Stimulated activated memory B cell treated with anti-CD40 and anti-IgM and Interleukin-4, amounts not matched to agents 10 μg/mL and 1 μg/mL and 100 μg/mL, for 72 hours (primary cell): ENCODE results near the gene BRWD1.

Experiments used
- ATAC-seq: fragments of 150-1000 bp; cut with Tn5 transposase; 2 replicates; pipeline ENCODE4 v1.10.0; 2021
- H3K27ac Mint-ChIP-seq: one replicate; pipeline ENCODE4 v1.8.0; 2022; ENCODE audit warnings: mild to moderate bottlenecking, mixed read lengths
- H3K27me3 Mint-ChIP-seq: one replicate; pipeline ENCODE4 v1.8.0; 2022; ENCODE audit warnings: mixed read lengths
- H3K36me3 Mint-ChIP-seq: one replicate; pipeline ENCODE4 v1.8.0; 2022; ENCODE audit warnings: mixed read lengths
- H3K4me1 Mint-ChIP-seq: one replicate; pipeline ENCODE4 v1.8.0; 2022; ENCODE audit warnings: mixed read lengths
- H3K4me3 Mint-ChIP-seq: one replicate; pipeline ENCODE4 v1.8.0; 2022; ENCODE audit warnings: mild to moderate bottlenecking, moderate library complexity, mixed read lengths
- H3K9me3 Mint-ChIP-seq: one replicate; pipeline ENCODE4 v1.8.0; 2022; ENCODE audit warnings: mixed read lengths

Gene BRWD1

GRCh38 chr21:39341249-39341923, 28.0 kb upstream of the BRWD1 start:
- Mint-ChIP-seq H3K4me1 (peaks cover 17% of the 10 kb centered on the region), H3K27ac (no peak overlapping the region), H3K9me3 (no peaks in the 10 kb centered on the region), H3K4me3 (no peak overlapping the region), H3K27me3 (no peaks in the 10 kb centered on the region), H3K36me3 (peaks cover 42% of the 10 kb centered on the region)
- ATAC-seq: no peak

DNA sequence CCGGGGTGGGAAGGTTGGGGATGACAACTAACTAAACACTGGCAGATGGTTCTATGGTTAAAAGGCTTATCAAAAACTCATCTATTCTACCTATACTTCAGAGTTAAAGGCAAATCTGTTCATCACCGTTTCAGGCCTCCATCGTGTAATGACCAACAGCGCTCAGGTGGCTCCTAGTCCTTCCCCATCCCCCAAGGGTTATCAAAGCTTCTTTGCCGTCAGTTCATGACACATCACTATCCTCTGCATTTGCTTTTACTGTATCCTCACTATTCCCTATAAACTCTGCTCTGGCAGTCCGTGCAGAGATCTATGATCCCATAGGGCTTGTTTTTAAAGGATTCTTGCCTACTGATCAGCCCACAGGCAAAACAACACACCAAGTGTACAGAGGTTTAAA, 27.3 kb upstream of the BRWD1 start:
- Mint-ChIP-seq H3K27ac (no peak overlapping the region), H3K4me3 (no peak overlapping the region)

DNA sequence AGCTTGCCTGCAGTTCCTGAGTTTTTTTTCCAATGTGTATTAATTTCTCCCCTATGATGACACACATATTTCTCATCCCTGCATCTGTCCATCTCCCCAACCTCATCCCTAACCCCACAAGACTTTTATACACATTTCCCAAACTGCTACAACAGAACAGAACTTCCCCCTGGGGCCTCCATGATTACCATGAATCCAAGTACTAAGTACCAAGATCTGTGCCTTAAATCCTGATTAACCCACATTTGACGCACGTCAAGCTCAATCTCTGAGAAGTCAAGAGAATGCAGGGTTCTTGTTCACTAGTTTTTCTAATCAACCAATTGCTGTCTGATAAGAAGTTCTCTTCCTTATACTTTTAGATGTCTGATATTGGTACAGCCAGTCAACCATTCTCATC, 25.8 kb upstream of the BRWD1 start:
- Mint-ChIP-seq H3K4me3 (no peak overlapping the region), H3K27me3 (no peaks in the 10 kb centered on the region), H3K36me3 (peaks cover 27% of the 10 kb centered on the region), H3K4me1 (no peaks in the 10 kb centered on the region), H3K27ac (no peak overlapping the region), H3K9me3 (no peaks in the 10 kb centered on the region)
- no peak for ATAC-seq

More for the DNA sequence above, 27.3 kb upstream of the BRWD1 start:
- Mint-ChIP-seq H3K27me3 (no peaks in the 10 kb centered on the region), H3K36me3 (peaks cover 37% of the 10 kb centered on the region), H3K9me3 (no peaks in the 10 kb centered on the region), H3K4me1 (peaks cover 10% of the 10 kb centered on the region)
- no peak for ATAC-seq

GRCh38 chr21:39336457-39337008, 23.1 kb upstream of the BRWD1 start:
- no peaks in the 10 kb centered on the region for H3K27me3 Mint-ChIP-seq
- H3K9me3 Mint-ChIP-seq: no peaks in the 10 kb centered on the region
- H3K27ac Mint-ChIP-seq: no peak overlapping the region
- H3K4me1 Mint-ChIP-seq: no peaks in the 10 kb centered on the region
- no peak for ATAC-seq
- H3K36me3 Mint-ChIP-seq: peaks cover 10% of the 10 kb centered on the region
- H3K4me3 Mint-ChIP-seq: no peak overlapping the region

- no peak overlapping the region for H3K27ac Mint-ChIP-seq
- no peak overlapping the region for H3K4me3 Mint-ChIP-seq
- peaks cover 6% of the 10 kb centered on the region for H3K4me1 Mint-ChIP-seq
- no peaks in the 10 kb centered on the region for H3K27me3 Mint-ChIP-seq
- H3K9me3 Mint-ChIP-seq: no peaks in the 10 kb centered on the region
- ATAC-seq: no peak
- no peaks in the 10 kb centered on the region for H3K36me3 Mint-ChIP-seq
Observed at GRCh38 chr21:39334611-39335010, 21.2 kb upstream of the BRWD1 start.

- H3K27ac Mint-ChIP-seq: no peak overlapping the region
- no peaks in the 10 kb centered on the region for H3K9me3 Mint-ChIP-seq
Observed at GRCh38 chr21:39332175-39332574, 18.7 kb upstream of the BRWD1 start.

GRCh38 chr21:39330001-39330400, 16.6 kb upstream of the BRWD1 start:
- no peak overlapping the region for H3K27ac Mint-ChIP-seq
- no peak overlapping the region for H3K4me3 Mint-ChIP-seq
- no peak for ATAC-seq
- peaks cover 9% of the 10 kb centered on the region for H3K4me1 Mint-ChIP-seq
- H3K27me3 Mint-ChIP-seq: no peaks in the 10 kb centered on the region
- H3K9me3 Mint-ChIP-seq: no peaks in the 10 kb centered on the region
- no peaks in the 10 kb centered on the region for H3K36me3 Mint-ChIP-seq

More at GRCh38 chr21:39332175-39332574, 18.7 kb upstream of the BRWD1 start:
- no peaks in the 10 kb centered on the region for H3K27me3 Mint-ChIP-seq
- H3K4me1 Mint-ChIP-seq: peaks cover 9% of the 10 kb centered on the region
- no peak overlapping the region for H3K4me3 Mint-ChIP-seq
- no peak for ATAC-seq
- H3K36me3 Mint-ChIP-seq: no peaks in the 10 kb centered on the region

DNA sequence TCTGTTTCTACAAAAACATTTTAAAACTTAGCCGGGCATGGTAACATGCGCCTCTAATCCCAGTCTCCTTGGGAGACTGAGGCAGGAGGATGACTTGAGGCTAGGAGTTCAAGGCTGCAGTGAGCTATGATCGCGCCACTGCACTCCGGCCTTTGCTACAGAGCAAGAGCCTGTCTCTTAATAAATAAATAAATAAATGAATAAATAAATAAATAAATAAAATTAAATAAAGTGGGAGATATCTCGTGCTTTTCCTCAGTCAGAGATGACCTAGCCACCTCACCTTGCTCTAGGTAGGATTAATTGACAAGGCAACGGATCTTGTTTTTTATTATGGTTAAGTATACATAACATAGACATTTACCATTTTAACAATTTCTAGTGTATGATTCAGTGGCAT, 14.3 kb upstream of the BRWD1 start:
- Mint-ChIP-seq H3K4me3 (no peak overlapping the region), H3K9me3 (no peaks in the 10 kb centered on the region), H3K27me3 (no peaks in the 10 kb centered on the region), H3K27ac (no peak overlapping the region), H3K36me3 (no peaks in the 10 kb centered on the region), H3K4me1 (peaks cover 9% of the 10 kb centered on the region)
- no peak for ATAC-seq

DNA sequence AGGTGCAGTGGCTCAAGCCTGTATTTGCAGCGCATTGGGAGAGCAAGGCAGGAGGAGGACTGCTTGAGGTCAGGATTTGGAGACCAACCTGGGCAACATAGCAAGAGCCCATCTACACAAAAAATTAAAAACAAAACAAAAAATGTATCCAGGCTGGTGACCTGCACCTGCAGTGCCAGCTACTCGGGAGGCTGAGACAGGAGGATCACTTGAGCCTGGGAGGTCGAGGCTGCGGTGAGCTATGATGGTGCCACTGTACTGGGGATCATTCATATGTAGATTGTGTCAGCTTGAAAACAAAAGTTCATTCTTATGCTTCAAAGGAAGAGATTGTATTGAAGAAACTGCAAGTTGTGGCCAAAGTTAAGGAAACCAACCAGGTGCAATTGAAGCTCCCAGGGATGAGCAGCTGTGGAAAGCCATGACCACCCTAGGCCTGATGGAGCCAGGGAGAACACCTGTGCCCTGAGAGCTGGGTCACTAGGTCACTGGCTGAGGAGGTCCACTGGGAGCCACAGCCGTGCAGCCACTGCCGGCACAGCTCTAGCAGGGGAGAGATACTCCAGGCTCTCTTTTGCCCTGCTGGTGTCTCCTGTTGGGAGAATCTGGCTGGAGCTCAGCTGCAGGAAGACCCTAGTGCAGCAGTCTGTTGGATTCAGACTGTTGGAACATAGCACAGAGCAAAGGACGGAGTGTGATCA, 13.3 kb upstream of the BRWD1 start:
- Mint-ChIP-seq H3K27me3 (no peaks in the 10 kb centered on the region), H3K4me1 (peaks cover 9% of the 10 kb centered on the region)

GRCh38 chr21:39325458-39325857, 12.0 kb upstream of the BRWD1 start:
- no peak overlapping the region for H3K27ac Mint-ChIP-seq
- no peaks in the 10 kb centered on the region for H3K27me3 Mint-ChIP-seq
- H3K4me3 Mint-ChIP-seq: no peak overlapping the region
- no peak for ATAC-seq
- no peaks in the 10 kb centered on the region for H3K36me3 Mint-ChIP-seq
- no peaks in the 10 kb centered on the region for H3K9me3 Mint-ChIP-seq
- peaks cover 9% of the 10 kb centered on the region for H3K4me1 Mint-ChIP-seq

More for the DNA sequence above, 13.3 kb upstream of the BRWD1 start:
- ATAC-seq: no peak
- Mint-ChIP-seq H3K9me3 (no peaks in the 10 kb centered on the region), H3K36me3 (no peaks in the 10 kb centered on the region), H3K27ac (no peak overlapping the region), H3K4me3 (no peak overlapping the region)

- no peak overlapping the region for H3K4me3 Mint-ChIP-seq
- ATAC-seq: no peak
- H3K27me3 Mint-ChIP-seq: no peaks in the 10 kb centered on the region
- no peaks in the 10 kb centered on the region for H3K36me3 Mint-ChIP-seq
- no peak overlapping the region for H3K27ac Mint-ChIP-seq
- H3K4me1 Mint-ChIP-seq: peaks cover 27% of the 10 kb centered on the region
- H3K9me3 Mint-ChIP-seq: no peaks in the 10 kb centered on the region
Observed at GRCh38 chr21:39321424-39321823, 8.0 kb upstream of the BRWD1 start.

GRCh38 chr21:39319814-39320332, 6.4 kb upstream of the BRWD1 start:
- H3K9me3 Mint-ChIP-seq: no peaks in the 10 kb centered on the region
- H3K36me3 Mint-ChIP-seq: no peaks in the 10 kb centered on the region
- peaks cover 38% of the 10 kb centered on the region for H3K4me1 Mint-ChIP-seq
- no peak overlapping the region for H3K27ac Mint-ChIP-seq
- no peak for ATAC-seq
- no peak overlapping the region for H3K4me3 Mint-ChIP-seq
- no peaks in the 10 kb centered on the region for H3K27me3 Mint-ChIP-seq

DNA sequence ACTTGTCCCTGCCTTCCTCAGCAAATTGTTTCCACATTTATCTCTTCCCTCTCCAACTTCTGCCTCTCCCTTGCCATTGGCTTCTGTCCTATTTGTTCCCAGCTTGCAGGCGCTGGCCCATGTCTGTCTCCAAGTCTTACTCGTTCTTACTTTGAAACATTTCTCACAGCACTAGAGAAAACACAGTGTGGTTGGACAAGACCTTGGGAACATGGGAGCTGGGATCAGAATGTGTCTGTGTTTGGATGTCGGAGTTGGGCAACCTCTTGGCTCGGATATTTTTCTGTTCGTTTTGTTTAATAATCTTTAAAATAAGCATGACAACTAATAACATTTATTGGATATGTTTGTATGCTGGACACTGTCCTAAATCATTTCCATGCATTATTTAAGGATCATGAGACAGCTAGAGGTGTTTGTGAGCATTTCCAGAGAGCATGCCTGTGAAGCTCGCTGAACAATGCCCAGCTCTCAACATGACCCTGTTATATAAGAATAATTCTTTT, 5.9 kb upstream of the BRWD1 start:
- H3K36me3 Mint-ChIP-seq: no peaks in the 10 kb centered on the region
- H3K27ac Mint-ChIP-seq: no peak overlapping the region
- H3K9me3 Mint-ChIP-seq: no peaks in the 10 kb centered on the region
- no peak overlapping the region for H3K4me3 Mint-ChIP-seq
- peaks cover 44% of the 10 kb centered on the region for H3K4me1 Mint-ChIP-seq
- no peaks in the 10 kb centered on the region for H3K27me3 Mint-ChIP-seq
- ATAC-seq: no peak

- no peaks in the 10 kb centered on the region for H3K9me3 Mint-ChIP-seq
- H3K36me3 Mint-ChIP-seq: no peaks in the 10 kb centered on the region
- peaks cover 48% of the 10 kb centered on the region for H3K4me1 Mint-ChIP-seq
- peak overlapping the region; percentile 10 for H3K27ac Mint-ChIP-seq
- ATAC-seq: no peak
- H3K4me3 Mint-ChIP-seq: no peak overlapping the region
- no peaks in the 10 kb centered on the region for H3K27me3 Mint-ChIP-seq
Observed at GRCh38 chr21:39318091-39318959, 4.9 kb upstream of the BRWD1 start.
